ENCODE measurements around the gene MAP2K3.

The MAP2K3 gene

DNA sequence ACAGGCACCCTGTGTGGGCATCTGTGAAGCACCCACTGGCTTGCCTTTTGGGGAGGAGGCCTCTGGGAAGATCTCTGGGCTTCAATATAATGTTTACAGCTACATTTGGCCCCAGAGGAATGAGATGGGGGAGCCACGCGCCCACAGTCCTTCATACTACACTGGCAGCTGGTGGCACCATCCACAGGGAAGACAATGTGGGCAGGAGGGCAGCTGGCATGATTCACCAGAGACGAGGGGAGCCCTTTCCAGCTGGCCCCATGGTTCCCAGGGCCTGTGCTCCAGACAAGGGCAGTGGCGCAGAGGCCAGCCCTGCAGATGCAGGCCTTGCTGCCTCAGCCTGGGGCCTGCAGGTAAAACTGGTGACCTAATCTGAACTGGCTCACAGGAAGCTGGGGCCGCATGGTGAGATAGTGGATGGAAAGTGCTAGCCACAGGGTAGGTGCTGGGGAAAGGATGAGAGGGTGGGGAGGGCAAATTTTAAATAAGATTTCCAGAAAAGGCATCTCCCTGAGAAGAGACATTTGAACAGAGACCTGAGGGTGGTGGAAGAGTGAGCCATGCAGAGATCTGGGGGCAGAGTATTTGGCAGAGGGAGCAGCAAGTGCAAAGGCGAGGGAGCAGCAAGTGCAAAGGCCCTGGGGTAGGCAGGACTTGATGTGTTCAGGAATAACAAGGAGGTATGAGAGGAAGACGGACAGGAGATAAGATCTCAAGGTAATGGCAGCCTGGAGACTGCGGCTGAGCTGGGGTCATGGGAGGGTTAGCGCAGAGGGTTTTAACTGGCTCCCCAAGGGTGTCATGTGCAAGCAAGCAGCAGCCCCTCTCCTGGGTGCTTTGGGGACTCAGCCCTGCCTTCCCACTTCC lies 79.5 kb downstream of the MAP2K3 start:
- Histone ChIP-seq H3K36me3 (ENCODE audit: insufficient read depth) (no peaks in the 10 kb centered on the region), H2AFZ (ENCODE audit: low read depth) (no peak overlapping the region), H3K9ac (no peak overlapping the region), H3K4me3 (IDR thresholded peaks at IDR 0.05; ENCODE audit: insufficient read depth, low read depth, low read length) (no peak overlapping the region), H3K4me2 (no peak overlapping the region), H3K4me1 (ENCODE audit: low read depth, poor library complexity, severe bottlenecking) (no peaks in the 10 kb centered on the region), H3K27me3 (ENCODE audit: insufficient read depth, low read depth) (no peaks in the 10 kb centered on the region), H3K79me2 (ENCODE audit: insufficient read depth, low read depth) (no peaks in the 10 kb centered on the region), H3K27ac (no peak overlapping the region), H4K20me1 (ENCODE audit: insufficient read depth) (no peaks in the 10 kb centered on the region)
- TF ChIP-seq, protein P1, sequence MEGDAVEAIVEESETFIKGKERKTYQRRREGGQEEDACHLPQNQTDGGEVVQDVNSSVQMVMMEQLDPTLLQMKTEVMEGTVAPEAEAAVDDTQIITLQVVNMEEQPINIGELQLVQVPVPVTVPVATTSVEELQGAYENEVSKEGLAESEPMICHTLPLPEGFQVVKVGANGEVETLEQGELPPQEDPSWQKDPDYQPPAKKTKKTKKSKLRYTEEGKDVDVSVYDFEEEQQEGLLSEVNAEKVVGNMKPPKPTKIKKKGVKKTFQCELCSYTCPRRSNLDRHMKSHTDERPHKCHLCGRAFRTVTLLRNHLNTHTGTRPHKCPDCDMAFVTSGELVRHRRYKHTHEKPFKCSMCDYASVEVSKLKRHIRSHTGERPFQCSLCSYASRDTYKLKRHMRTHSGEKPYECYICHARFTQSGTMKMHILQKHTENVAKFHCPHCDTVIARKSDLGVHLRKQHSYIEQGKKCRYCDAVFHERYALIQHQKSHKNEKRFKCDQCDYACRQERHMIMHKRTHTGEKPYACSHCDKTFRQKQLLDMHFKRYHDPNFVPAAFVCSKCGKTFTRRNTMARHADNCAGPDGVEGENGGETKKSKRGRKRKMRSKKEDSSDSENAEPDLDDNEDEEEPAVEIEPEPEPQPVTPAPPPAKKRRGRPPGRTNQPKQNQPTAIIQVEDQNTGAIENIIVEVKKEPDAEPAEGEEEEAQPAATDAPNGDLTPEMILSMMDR (conservative IDR thresholded peaks at IDR 0.05; ENCODE audit: low read depth, low read length), result no peak

Data from KMS-11 (cell line).